H1 (cell line): ENCODE measurements around the gene CMTR1. TPM values are rescaled to one million over a fixed set of nuclear protein-coding genes. Genes with fewer than 3 reads are reported as not detected.

Experiments
- CTCF ChIA-PET: fragments of 300-600 bp; sonication (Branson Sonifier 250); formaldehyde crosslinking; loops from one replicate; lab custom pipeline; 2021; ENCODE audit not compliant: partially characterized antibody; lab: Charles Lee
- POLR2A ChIA-PET: fragments of 300-600 bp; sonication (Branson Sonifier 250); formaldehyde crosslinking; loops from one replicate; lab custom pipeline; 2021; ENCODE audit warnings: inconsistent platforms; ENCODE audit not compliant: partially characterized antibody; lab: Charles Lee
- DNase-seq, 2 experiments: peaks; one replicate each; pipeline versions ENCODE4 v3.0.0 to v3.0.0-alpha.2; 2010 to 2022; ENCODE audit warnings: low spot score in 2 of 2, low read depth in 1 of 2, mixed read lengths in 1 of 2
- FAIRE-seq: peaks from 2 replicates; lab custom pipeline; 2011; peaks lifted over from hg19 to GRCh38; lab: Jason Lieb, UNC
- H2AFZ ChIP-seq: 2 replicates; pipeline ENCODE4 v1.8.1; 2012; ENCODE audit warnings: low read length, inconsistent platforms
- H2AK5ac ChIP-seq: 2 replicates; pipeline ENCODE4 v1.6.1; 2013; ENCODE audit warnings: low read depth, low read length
- H2BK120ac ChIP-seq: replicated peaks from 2 replicates; pipeline ENCODE3; 2013; ENCODE audit warnings: low read depth, low read length, inconsistent platforms
- H2BK12ac ChIP-seq: 2 replicates; pipeline ENCODE4 v1.6.1; 2013; ENCODE audit warnings: low read depth, low read length
- H2BK15ac ChIP-seq: 2 replicates; pipeline ENCODE4 v1.6.1; 2013; ENCODE audit warnings: low read length
- H2BK20ac ChIP-seq: 2 replicates; pipeline ENCODE4 v1.6.1; 2013; ENCODE audit warnings: low read length
- H2BK5ac ChIP-seq: 2 replicates; pipeline ENCODE4 v1.6.1; 2013; ENCODE audit warnings: low read depth, low read length
- H3K14ac ChIP-seq: 2 replicates; pipeline ENCODE4 v1.6.1; 2013; ENCODE audit warnings: inconsistent platforms; ENCODE audit not compliant: insufficient read length
- H3K18ac ChIP-seq: 2 replicates; pipeline ENCODE4 v1.6.1; 2013; ENCODE audit warnings: low read length; ENCODE audit errors: extremely low read depth
- H3K23ac ChIP-seq: 2 replicates; pipeline ENCODE4 v1.6.1; 2013; ENCODE audit warnings: inconsistent platforms; ENCODE audit not compliant: insufficient read length
- H3K23me2 ChIP-seq: 2 replicates; pipeline ENCODE4 v1.6.1; 2013; ENCODE audit warnings: low read depth, low read length
- H3K27ac ChIP-seq: 2 replicates; pipeline ENCODE4 v1.6.1; 2011; ENCODE audit warnings: low read depth, low read length, inconsistent platforms
- H3K27me3 ChIP-seq, 4 experiments: replicated peaks in 1 of 4; 1 replicate in 1 of 4; 2 replicates in 3 of 4; pipeline versions ENCODE4 v1.6.1 to v1.8.1; 2011 to 2013; ENCODE audit warnings: low read length in 3 of 4, mild to moderate bottlenecking in 3 of 4, inconsistent platforms in 2 of 4, mixed read lengths in 2 of 4, moderate library complexity in 1 of 4; ENCODE audit not compliant: control insufficient read depth in 3 of 4, insufficient read depth in 3 of 4; ENCODE audit errors: extremely low read depth in 1 of 4
- H3K36me3 ChIP-seq, 4 experiments: 2 replicates each; pipeline versions ENCODE4 v1.6.1 to v1.8.1; 2011 to 2013; ENCODE audit warnings: mild to moderate bottlenecking in 4 of 4, low read length in 3 of 4, moderate library complexity in 2 of 4, control low read depth in 1 of 4, inconsistent platforms in 1 of 4; ENCODE audit not compliant: insufficient read depth in 4 of 4, control insufficient read depth in 2 of 4
- H3K4ac ChIP-seq: replicated peaks from 2 replicates; pipeline ENCODE3; 2013; ENCODE audit warnings: low read length, low read depth, mixed read lengths, inconsistent platforms; ENCODE audit not compliant: insufficient read length
- H3K4me1 ChIP-seq, 4 experiments: replicated peaks in 1 of 4; 1 replicate in 1 of 4; 2 replicates in 3 of 4; pipeline versions ENCODE4 v1.6.1 to v1.8.1; 2011 to 2013; ENCODE audit warnings: low read length in 3 of 4, inconsistent platforms in 2 of 4, mixed read lengths in 1 of 4; ENCODE audit not compliant: insufficient read depth in 4 of 4, control insufficient read depth in 3 of 4
- H3K4me2 ChIP-seq, 2 experiments: 2 replicates each; pipeline versions ENCODE4 v1.6.1 to v1.8.1; 2011 to 2013; ENCODE audit warnings: low read depth in 2 of 2, low read length in 2 of 2, control low read depth in 1 of 2, inconsistent platforms in 1 of 2, mild to moderate bottlenecking in 1 of 2; ENCODE audit not compliant: insufficient read depth in 1 of 2
- H3K4me3 ChIP-seq, 4 experiments: fragments of 200-600, 300-600 bp in 1 of 4; sonication (generic), shearing (Covaris generic), sonication (Bioruptor Twin) in 1 of 4; 2 replicates each; pipeline versions ENCODE4 v1.5.1 to v1.8.1; 2011 to 2016; ENCODE audit warnings: low read length in 4 of 4, low read depth in 3 of 4, control low read depth in 2 of 4, inconsistent platforms in 2 of 4, mild to moderate bottlenecking in 2 of 4, mixed read lengths in 1 of 4, moderate library complexity in 1 of 4; ENCODE audit not compliant: insufficient read depth in 2 of 4; ENCODE audit errors: extremely low read depth in 1 of 4
- H3K56ac ChIP-seq: replicated peaks from 2 replicates; pipeline ENCODE3; 2013; ENCODE audit warnings: low read depth, mild to moderate bottlenecking, mixed read lengths, low read length, inconsistent platforms; ENCODE audit not compliant: insufficient read length
- H3K79me1 ChIP-seq: 2 replicates; pipeline ENCODE4 v1.6.1; 2013; ENCODE audit warnings: low read depth, low read length, control low read depth
- H3K79me2 ChIP-seq, 2 experiments: 2 replicates each; pipeline versions ENCODE4 v1.6.1 to v1.8.1; 2012 to 2013; ENCODE audit warnings: low read length in 2 of 2, mild to moderate bottlenecking in 2 of 2, inconsistent platforms in 1 of 2; ENCODE audit not compliant: insufficient read depth in 2 of 2, control insufficient read depth in 1 of 2
- H3K9ac ChIP-seq, 4 experiments: replicated peaks in 1 of 4; 1 replicate in 1 of 4; 2 replicates in 3 of 4; pipeline versions ENCODE4 v1.6.1 to v1.8.1; 2011 to 2013; ENCODE audit warnings: low read depth in 3 of 4, low read length in 3 of 4, control low read depth in 2 of 4, mild to moderate bottlenecking in 2 of 4, moderate library complexity in 2 of 4, inconsistent platforms in 1 of 4; ENCODE audit errors: extremely low read depth in 1 of 4
- H3K9me3 ChIP-seq, 2 experiments: 2 replicates each; pipeline versions ENCODE4 v1.6.1 to v1.8.1; 2012 to 2013; ENCODE audit warnings: mild to moderate bottlenecking in 2 of 2, moderate library complexity in 2 of 2, control low read depth in 1 of 2, inconsistent platforms in 1 of 2, low read depth in 1 of 2, low read length in 1 of 2, mixed read lengths in 1 of 2; ENCODE audit not compliant: insufficient read depth in 2 of 2
- H4K20me1 ChIP-seq, 2 experiments: replicated peaks in 1 of 2; 2 replicates each; pipeline versions ENCODE3 to v1.8.1; 2011 to 2013; ENCODE audit warnings: inconsistent platforms in 2 of 2, low read length in 2 of 2, mild to moderate bottlenecking in 1 of 2; ENCODE audit not compliant: insufficient read depth in 2 of 2, control insufficient read depth in 1 of 2
- H4K5ac ChIP-seq: 2 replicates; pipeline ENCODE4 v1.6.1; 2013; ENCODE audit warnings: low read length, low read depth, mixed read lengths, inconsistent platforms; ENCODE audit not compliant: insufficient read length
- H4K8ac ChIP-seq: 2 replicates; pipeline ENCODE4 v1.8.0; 2013; ENCODE audit warnings: mild to moderate bottlenecking, moderate library complexity, low read length, inconsistent platforms; ENCODE audit not compliant: insufficient read depth; ENCODE audit errors: extremely low read depth
- H4K91ac ChIP-seq: replicated peaks from 2 replicates; pipeline ENCODE3; 2013; ENCODE audit warnings: low read length, mixed read lengths, inconsistent platforms; ENCODE audit not compliant: insufficient read length
- ATF2 ChIP-seq: IDR thresholded peaks from 2 replicates; pipeline ENCODE4 v1.6.1; 2012; ENCODE audit warnings: low read length, inconsistent platforms
- BACH1 ChIP-seq: IDR thresholded peaks from 2 replicates; pipeline ENCODE4 v1.6.1; 2012; ENCODE audit warnings: low read length, improper control_type of control experiment
- BRCA1 ChIP-seq: IDR thresholded peaks from 2 replicates; pipeline ENCODE4 v1.6.1; 2012; ENCODE audit warnings: low read depth, low read length, improper control_type of control experiment
- CHD1 ChIP-seq: IDR thresholded peaks from 2 replicates; pipeline ENCODE4 v1.6.1; 2012; ENCODE audit warnings: low read depth, low read length, improper control_type of control experiment
- GABPA ChIP-seq: IDR thresholded peaks from 2 replicates; pipeline ENCODE4 v1.6.1; 2011; ENCODE audit warnings: mild to moderate bottlenecking, low read length, moderate library complexity, borderline replicate concordance; ENCODE audit not compliant: insufficient read depth
- GTF2F1 ChIP-seq: IDR thresholded peaks from 2 replicates; pipeline ENCODE4 v1.6.1; 2012; ENCODE audit warnings: low read depth, low read length, improper control_type of control experiment, borderline replicate concordance
- KDM4A ChIP-seq: IDR thresholded peaks from one replicate; pipeline ENCODE4 v1.7.1; 2012; ENCODE audit warnings: low read depth, mild to moderate bottlenecking, moderate library complexity, low read length, inconsistent platforms; ENCODE audit not compliant: severe bottlenecking
- MAX ChIP-seq: IDR thresholded peaks from 2 replicates; pipeline ENCODE4 v1.6.1; 2012; ENCODE audit warnings: inconsistent platforms
- PHF8 ChIP-seq: fragments of 200-600 bp; sonication (generic); conservative IDR thresholded peaks from 2 replicates; pipeline ENCODE4 v1.7.1; 2012; ENCODE audit warnings: low read depth, mild to moderate bottlenecking, inconsistent platforms, low read length, moderate library complexity
- POU5F1 ChIP-seq: IDR thresholded peaks from 2 replicates; pipeline ENCODE4 v1.6.1; 2011; ENCODE audit warnings: low read depth, mild to moderate bottlenecking, low read length, moderate library complexity
- RFX5 ChIP-seq: IDR thresholded peaks from 2 replicates; pipeline ENCODE4 v1.6.1; 2011; ENCODE audit warnings: low read depth, low read length, improper control_type of control experiment, borderline replicate concordance
- SP1 ChIP-seq: IDR thresholded peaks from 2 replicates; pipeline ENCODE4 v1.6.1; 2011; ENCODE audit warnings: low read depth, low read length
- SP2 ChIP-seq: IDR thresholded peaks from 2 replicates; pipeline ENCODE4 v1.6.1; 2012; ENCODE audit warnings: mild to moderate bottlenecking, low read length, inconsistent platforms
- TCF12 ChIP-seq: IDR thresholded peaks from 2 replicates; pipeline ENCODE4 v1.6.1; 2011; ENCODE audit warnings: low read depth, mild to moderate bottlenecking, low read length
- WGBS, 2 experiments: shearing (Covaris generic) in 1 of 2; methylation state at CpG; one replicate each; pipeline versions ENCODE4 v1.1.6 to v1.1.7; 2013 to 2015; ENCODE audit warnings: low lambda C conversion rate in 2 of 2, mixed read lengths in 2 of 2, inconsistent platforms in 1 of 2, low coverage in 1 of 2, missing lambda C conversion rate in 1 of 2; ENCODE audit not compliant: insufficient replicate concordance in 2 of 2, insufficient coverage in 1 of 2, insufficient read length in 1 of 2; ENCODE audit errors: extremely low coverage in 1 of 2, missing lambda C conversion rate in 1 of 2; 5-methylcytosine and 5-hydroxymethylcytosine counted together
- polyA plus RNA-seq, 7 experiments: library from polyadenylated mRNA; depleted of rRNA in 3 of 7; stranded (reverse) in 5 of 7; unstranded in 2 of 7; fragments of >200 nt in 5 of 7; fragments of 200-250 nt in 2 of 7; gene quantifications; 1 replicate in 5 of 7; 2 replicates in 1 of 7; 4 replicates in 1 of 7; pipeline versions ENCODE4 v1.2.1 to v1.2.3, GENCODE V29; 2011 to 2013; ENCODE audit warnings: missing spikeins in 2 of 7, mixed read lengths in 2 of 7
- total RNA-seq: library from RNA; stranded (reverse); fragmentation: NEBNext Ultra II Directional; extraction: Animal tissue kit (Norgen Biotek cat#: 25700); gene quantifications from 2 replicates; pipeline ENCODE4 v1.2.1, GENCODE V29; 2021

Gene CMTR1
- total and polyA plus RNA-seq, 2 of the 8 experiments (the other 6 are each of a cell fraction or from before 2014, with no cell fraction given) = 15.2 to 33.1 TPM

GRCh38 chr6:37407948-37408347 is 25.1 kb upstream of the CMTR1 start:
- ChIA-PET POLR2A (no interaction called here), CTCF (no interaction called here)
- Histone ChIP-seq H4K8ac (no peak overlapping the region), H3K23ac (no peak overlapping the region), H4K5ac (no peak overlapping the region), H3K18ac (no peak overlapping the region), H4K20me1 (no peaks in the 10 kb centered on the region), H2BK20ac (no peak overlapping the region), H2AFZ (no peak overlapping the region), H3K36me3 (no peaks in the 10 kb centered on the region), H2BK120ac (no peak overlapping the region), H3K79me1 (no peaks in the 10 kb centered on the region), H3K9me3 (no peaks in the 10 kb centered on the region), H3K4me1 (no peaks in the 10 kb centered on the region), H2BK5ac (no peak overlapping the region), H2BK15ac (no peak overlapping the region), H3K79me2 (no peaks in the 10 kb centered on the region), H4K91ac (no peak overlapping the region), H3K4me2 (no peak overlapping the region), H3K27me3 (no peaks in the 10 kb centered on the region), H3K4me3 (no peak overlapping the region), H3K4ac (no peak overlapping the region), H3K9ac (no peak overlapping the region), H3K14ac (no peak overlapping the region), H3K56ac (no peak overlapping the region), H3K27ac (no peak overlapping the region), H2AK5ac (no peak overlapping the region), H2BK12ac (no peak overlapping the region), H3K23me2 (no peaks in the 10 kb centered on the region)
- WGBS, 2 experiments = 80% methylated on average over 5 of the region's 5 CpGs; no CpG with 5 or more reads in 1 of the 2 experiments
- FAIRE-seq = no peak
- DNase-seq = no peak
- TF ChIP-seq TCF12 (no peak), RFX5 (no peak), POU5F1 (no peak), SP2 (no peak), ATF2 (no peak), KDM4A (no peak), BACH1 (no peak), BRCA1 (no peak), PHF8 (no peak), MAX (no peak), CHD1 (no peak), GABPA (no peak), GTF2F1 (no peak), SP1 (no peak)
